NT2/D1 (cell line): ENCODE data around the gene CRACR2B.
A peak's percentile ranks its signal among the peaks of the same experiment; 100 is the strongest.

Experiments
- DNase-seq: peaks from one replicate; pipeline ENCODE4 v3.0.0-alpha.2; 2011; ENCODE audit warnings: low read depth, low spot score
- H3K27me3 ChIP-seq: 2 replicates; pipeline ENCODE4 v1.6.0; 2011; ENCODE audit warnings: mild to moderate bottlenecking; ENCODE audit not compliant: insufficient read length, insufficient read depth
- H3K36me3 ChIP-seq: 2 replicates; pipeline ENCODE4 v1.6.1; 2011; ENCODE audit warnings: mild to moderate bottlenecking, low read length, mixed read lengths; ENCODE audit not compliant: insufficient read depth, insufficient read length
- H3K4me1 ChIP-seq: 2 replicates; pipeline ENCODE4 v1.5.1; 2011; ENCODE audit not compliant: insufficient read depth, insufficient read length
- H3K4me3 ChIP-seq: 2 replicates; pipeline ENCODE4 v1.5.1; 2011; ENCODE audit warnings: low read depth; ENCODE audit not compliant: insufficient read length
- H3K9ac ChIP-seq: 2 replicates; pipeline ENCODE4 v1.6.0; 2011; ENCODE audit warnings: low read depth; ENCODE audit not compliant: insufficient read length
- H3K9me3 ChIP-seq: 2 replicates; pipeline ENCODE4 v1.5.1; 2011; ENCODE audit warnings: mild to moderate bottlenecking, low read length; ENCODE audit not compliant: insufficient read depth
- SUZ12 ChIP-seq: IDR thresholded peaks from 2 replicates; pipeline ENCODE4 v1.6.1; 2011; ENCODE audit not compliant: insufficient read length, insufficient read depth; ENCODE audit errors: extremely low read depth
- YY1 ChIP-seq: IDR thresholded peaks from 2 replicates; pipeline ENCODE4 v1.6.1; 2011; ENCODE audit not compliant: insufficient read length, insufficient read depth
- ZNF274 ChIP-seq: IDR thresholded peaks from 2 replicates; pipeline ENCODE4 v1.6.1; 2011; ENCODE audit warnings: mild to moderate bottlenecking, low read depth, low read length

CRACR2B gene

GRCh38 chr11:854601-855329, 27.0 kb downstream of the CRACR2B start:
- Histone ChIP-seq H3K4me3 (no peak overlapping the region), H3K4me1 (peaks cover 55% of the 10 kb centered on the region), H3K9me3 (no peaks in the 10 kb centered on the region), H3K27me3 (no peaks in the 10 kb centered on the region), H3K9ac (peak overlapping the region; percentile 50), H3K36me3 (peaks cover 33% of the 10 kb centered on the region)
- DNase-seq: no peak
- TF ChIP-seq YY1 (no peak), SUZ12 (no peak), ZNF274 (no peak)

DNA sequence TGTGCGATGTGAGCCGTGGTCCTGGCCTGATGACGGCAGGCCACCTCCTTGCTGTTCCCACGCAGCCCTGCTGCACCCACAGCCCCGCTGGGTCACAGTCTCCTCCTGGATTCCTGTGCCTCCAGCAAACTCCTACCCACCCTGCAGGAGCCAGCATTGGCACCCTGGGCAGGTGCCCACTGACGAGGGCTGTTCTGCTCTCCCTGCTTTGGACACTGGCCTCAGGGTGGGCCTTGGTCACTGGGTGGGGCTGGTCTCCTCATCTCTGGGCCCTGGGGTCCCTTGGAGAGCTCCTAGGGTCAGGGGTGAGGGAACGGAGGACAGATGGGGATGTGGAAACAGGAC, 27.6 kb downstream of the CRACR2B start:
- no peak for TF ChIP-seq YY1
- no peak for TF ChIP-seq ZNF274
- no peak for TF ChIP-seq SUZ12
- no peak overlapping the region for H3K4me3 ChIP-seq
- no peak overlapping the region for H3K9ac ChIP-seq
- peaks cover 33% of the 10 kb centered on the region for H3K36me3 ChIP-seq
- H3K27me3 ChIP-seq: no peaks in the 10 kb centered on the region
- no peak for DNase-seq
- H3K9me3 ChIP-seq: no peaks in the 10 kb centered on the region
- H3K4me1 ChIP-seq: peaks cover 60% of the 10 kb centered on the region

GRCh38 chr11:855796-856195, 28.1 kb downstream of the CRACR2B start:
- Histone ChIP-seq H3K36me3 (peaks cover 33% of the 10 kb centered on the region), H3K9me3 (no peaks in the 10 kb centered on the region), H3K4me3 (no peak overlapping the region), H3K4me1 (peaks cover 65% of the 10 kb centered on the region), H3K27me3 (no peaks in the 10 kb centered on the region), H3K9ac (no peak overlapping the region)
- no peak for DNase-seq
- no peak for TF ChIP-seq ZNF274
- no peak for TF ChIP-seq SUZ12
- no peak for TF ChIP-seq YY1

DNA sequence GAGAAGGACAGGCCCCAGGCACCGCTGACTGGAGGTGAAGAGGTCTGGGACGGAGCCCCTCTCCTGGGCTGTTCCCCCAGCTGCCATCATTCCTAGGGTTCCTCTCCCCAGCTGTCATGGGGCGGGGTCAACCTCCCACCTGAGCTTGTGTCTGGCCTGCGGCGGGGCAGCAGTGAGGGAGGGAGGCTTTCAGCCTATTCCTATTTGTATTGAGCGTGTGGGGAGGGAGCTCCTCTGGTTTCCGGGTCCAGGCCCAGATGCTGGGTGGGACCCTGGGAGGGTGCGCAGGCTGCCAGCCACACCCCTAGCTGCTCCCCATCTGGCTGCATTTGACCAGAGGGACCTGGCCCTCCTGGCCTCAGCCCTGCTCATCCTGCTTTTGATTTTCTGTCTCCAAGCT, 28.7 kb downstream of the CRACR2B start:
- H3K27me3 ChIP-seq: no peaks in the 10 kb centered on the region
- peaks cover 33% of the 10 kb centered on the region for H3K36me3 ChIP-seq
- H3K4me1 ChIP-seq: peaks cover 59% of the 10 kb centered on the region
- H3K4me3 ChIP-seq: no peak overlapping the region
- TF ChIP-seq SUZ12 (no peak), YY1 (no peak), ZNF274 (no peak)
- H3K9ac ChIP-seq: peak overlapping the region; percentile 17
- no peaks in the 10 kb centered on the region for H3K9me3 ChIP-seq
- no peak for DNase-seq

DNA sequence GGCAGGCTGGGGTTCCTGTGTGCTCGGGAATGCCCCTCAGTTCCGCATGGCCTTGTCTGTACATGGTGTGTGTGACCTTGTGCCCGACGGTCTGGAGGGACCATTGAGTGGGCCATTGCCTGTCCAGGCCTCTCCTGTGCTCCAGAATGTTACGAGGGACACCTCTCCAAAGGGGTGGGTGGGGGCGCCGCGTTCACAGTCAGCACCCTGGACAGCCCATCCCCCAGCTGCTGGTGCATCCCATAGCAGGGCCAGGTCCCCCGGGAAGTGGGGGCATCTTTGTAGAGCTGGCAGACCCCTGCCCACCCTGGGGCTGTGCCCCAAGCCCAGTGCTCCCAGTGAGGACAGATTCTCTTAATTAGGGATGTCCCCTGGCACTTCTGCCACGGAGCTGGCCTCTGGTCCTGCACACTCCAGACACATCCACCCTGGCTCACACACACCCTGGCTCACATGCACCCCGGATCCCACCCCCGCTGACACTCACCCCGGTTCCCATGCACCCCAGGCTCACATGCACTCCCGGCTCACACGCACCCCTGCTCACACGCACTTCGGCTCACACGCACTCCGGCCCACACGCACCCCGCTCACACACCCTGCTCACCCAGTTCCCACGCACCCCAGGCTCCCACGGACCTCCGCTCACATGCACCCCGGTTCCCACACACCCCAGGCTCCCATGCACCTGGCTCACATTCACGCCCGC, 30.5 kb downstream of the CRACR2B start:
- Histone ChIP-seq H3K9me3 (no peaks in the 10 kb centered on the region), H3K4me3 (no peak overlapping the region), H3K4me1 (peaks cover 59% of the 10 kb centered on the region), H3K27me3 (no peaks in the 10 kb centered on the region), H3K36me3 (peaks cover 27% of the 10 kb centered on the region), H3K9ac (no peak overlapping the region)
- TF ChIP-seq YY1: no peak
- no peak for TF ChIP-seq SUZ12
- no peak for TF ChIP-seq ZNF274
- no peak for DNase-seq

- DNase-seq: no peak
- Histone ChIP-seq H3K4me1 (peaks cover 64% of the 10 kb centered on the region), H3K9ac (no peak overlapping the region), H3K9me3 (no peaks in the 10 kb centered on the region), H3K4me3 (no peak overlapping the region), H3K27me3 (no peaks in the 10 kb centered on the region), H3K36me3 (peaks cover 28% of the 10 kb centered on the region)
- TF ChIP-seq SUZ12 (no peak), YY1 (no peak), ZNF274 (no peak)
Observed at GRCh38 chr11:858762-859339, 31.1 kb downstream of the CRACR2B start.

DNA sequence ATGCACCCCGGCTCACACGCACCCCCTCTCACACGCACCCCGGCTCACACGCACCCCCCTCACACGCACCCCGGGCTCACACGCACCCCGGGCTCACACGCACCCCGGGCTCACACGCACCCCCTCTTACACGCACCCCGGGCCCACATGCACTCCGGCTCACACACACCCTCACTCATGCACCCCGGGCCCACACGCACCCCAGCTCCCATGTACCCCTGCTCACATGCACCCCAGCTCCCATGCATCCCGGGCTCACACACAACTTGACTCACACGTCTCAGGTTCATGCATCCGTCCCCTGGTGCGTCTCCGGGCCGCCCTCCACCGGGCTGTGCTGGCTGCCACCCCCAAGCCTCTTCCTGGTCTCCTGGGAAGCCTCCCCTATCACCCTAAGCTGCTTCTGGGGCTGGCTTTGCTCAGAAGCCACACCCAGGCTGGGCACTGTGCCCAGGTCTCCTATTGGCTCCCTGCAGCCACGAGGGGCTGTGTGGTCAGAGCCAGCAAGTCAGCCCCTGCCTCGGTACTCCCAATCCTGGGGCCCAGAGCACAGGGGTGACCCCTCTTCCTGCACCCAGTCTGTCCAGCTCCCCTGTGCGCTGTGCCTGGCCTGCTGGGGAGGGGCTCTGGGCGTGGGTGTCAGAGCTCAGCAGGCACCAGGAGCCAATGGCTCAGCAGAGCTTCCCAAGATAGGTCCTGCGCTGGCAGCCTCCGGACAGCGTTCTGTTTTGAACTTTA, 31.8 kb downstream of the CRACR2B start:
- no peak for TF ChIP-seq YY1
- TF ChIP-seq SUZ12: no peak
- TF ChIP-seq ZNF274: no peak
- no peaks in the 10 kb centered on the region for H3K27me3 ChIP-seq
- H3K4me1 ChIP-seq: peaks cover 66% of the 10 kb centered on the region
- peaks cover 28% of the 10 kb centered on the region for H3K36me3 ChIP-seq
- no peak overlapping the region for H3K4me3 ChIP-seq
- DNase-seq: no peak
- H3K9me3 ChIP-seq: no peaks in the 10 kb centered on the region
- peak overlapping the region; percentile 76 for H3K9ac ChIP-seq
